Activated CD4-positive, alpha-beta T cell treated with anti-CD3 and anti-CD28 coated beads, Interleukin-2, amount 50 U/mL, for 48 hours (primary cell): ENCODE data around the gene EHD4.

Experiments used
- DNase-seq, 2 experiments: peaks; one replicate each; pipeline ENCODE4 v3.0.0-alpha.2; 2020

EHD4 gene

DNA sequence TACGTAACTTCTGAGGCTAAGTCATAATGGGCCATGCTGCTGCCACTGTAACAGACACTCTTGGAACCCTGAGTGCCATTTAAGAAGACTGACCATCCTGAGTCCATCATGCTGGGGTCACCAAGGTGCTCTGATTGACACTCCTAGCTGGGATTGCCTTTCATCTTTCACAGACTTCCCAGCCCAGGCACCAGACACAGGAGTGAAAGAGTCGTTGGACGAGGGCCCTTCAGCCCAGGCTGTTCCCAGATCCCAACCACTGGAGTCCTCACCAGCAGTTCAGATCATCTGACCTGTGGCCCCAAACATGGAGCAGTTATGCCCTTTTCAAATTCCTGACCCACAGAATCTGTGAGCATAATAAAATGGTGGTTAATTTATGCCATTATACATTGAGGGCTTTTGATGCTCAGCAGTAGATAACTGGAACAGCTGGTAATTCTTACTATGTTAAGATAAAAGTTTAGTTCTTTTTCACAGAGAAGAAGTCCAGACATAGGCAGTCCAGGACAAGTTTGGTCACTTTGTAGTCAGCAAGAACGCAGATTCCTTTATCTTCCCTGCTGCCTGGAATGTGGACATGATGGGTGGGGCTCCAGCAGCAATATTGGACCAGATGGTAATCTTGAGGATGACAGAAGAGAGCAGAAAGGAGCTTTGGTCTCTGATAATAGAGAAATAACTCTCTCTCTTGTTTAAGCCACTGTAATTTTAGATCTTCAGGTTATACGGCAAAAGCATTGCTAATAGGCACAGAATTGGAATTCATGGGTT is 7.3 kb upstream of the EHD4 start:
- no peak for DNase-seq

DNA sequence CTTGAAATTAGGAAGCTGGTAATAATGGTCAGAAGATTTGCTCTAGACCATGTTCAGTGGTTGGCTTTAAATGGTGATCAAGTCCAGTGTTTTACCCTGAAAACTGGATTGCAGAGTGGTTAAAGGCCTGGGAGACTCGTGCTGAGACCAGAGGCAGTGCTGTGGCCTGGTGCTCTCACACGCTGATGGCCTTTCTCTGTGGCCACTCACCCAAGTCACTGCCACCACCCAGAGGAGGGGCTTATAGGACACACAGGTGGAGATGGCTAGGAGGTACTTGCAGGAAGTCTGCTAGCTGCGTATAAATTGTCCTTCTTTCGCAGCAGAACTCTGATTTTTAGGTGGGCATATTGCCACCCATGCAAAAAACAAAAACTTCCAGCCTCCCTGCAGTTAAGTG is 6.2 kb upstream of the EHD4 start:
- DNase-seq = no peak

DNA sequence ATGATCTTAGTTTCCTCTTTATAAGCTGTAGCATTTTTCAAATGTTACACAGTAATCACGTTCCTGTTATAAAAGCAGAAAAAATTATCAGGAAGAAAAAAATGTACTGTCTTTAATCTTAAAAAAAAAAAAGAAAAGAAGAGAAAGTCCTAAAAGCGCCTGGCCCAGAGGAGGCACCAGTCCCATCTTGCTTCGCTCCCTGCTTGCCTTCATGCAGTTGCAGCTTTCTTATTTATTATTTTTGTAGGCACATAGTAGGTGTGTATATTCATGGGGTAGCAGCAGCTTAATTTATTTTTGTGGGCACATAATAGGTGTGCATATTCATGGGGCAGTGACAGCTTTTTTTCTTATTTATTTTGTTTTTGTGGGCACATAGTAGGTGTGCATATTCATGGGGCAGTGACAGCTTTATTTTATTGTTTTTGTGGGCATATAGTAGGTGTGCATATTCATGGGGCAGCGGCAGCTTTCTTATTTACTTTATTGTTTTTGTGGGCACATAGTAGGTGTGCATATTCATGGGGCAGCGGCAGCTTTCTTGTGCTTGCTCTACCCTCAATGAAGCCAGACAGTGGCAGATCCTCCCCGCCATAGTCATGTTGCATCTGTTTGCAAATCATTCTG is 5.5 kb upstream of the EHD4 start:
- no peak for DNase-seq

DNA sequence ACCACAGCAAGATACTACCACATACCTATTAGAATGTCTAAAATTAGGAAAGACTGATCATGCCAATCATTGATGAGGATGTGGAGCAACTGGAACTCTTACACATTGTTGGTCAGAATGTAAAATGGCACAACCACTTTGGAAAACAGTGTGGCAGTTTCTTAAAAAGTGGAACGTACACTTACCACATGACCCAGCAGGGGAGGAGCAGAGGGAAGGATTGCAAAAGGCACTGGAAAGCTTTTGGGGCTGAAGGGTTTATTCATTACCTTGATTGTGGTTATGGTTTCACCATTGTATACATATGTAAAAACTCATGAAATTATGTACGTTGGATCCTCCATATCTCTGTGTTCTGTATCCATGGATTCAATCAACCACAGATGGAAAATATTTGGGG is 3.3 kb upstream of the EHD4 start:
- DNase-seq = no peak

DNA sequence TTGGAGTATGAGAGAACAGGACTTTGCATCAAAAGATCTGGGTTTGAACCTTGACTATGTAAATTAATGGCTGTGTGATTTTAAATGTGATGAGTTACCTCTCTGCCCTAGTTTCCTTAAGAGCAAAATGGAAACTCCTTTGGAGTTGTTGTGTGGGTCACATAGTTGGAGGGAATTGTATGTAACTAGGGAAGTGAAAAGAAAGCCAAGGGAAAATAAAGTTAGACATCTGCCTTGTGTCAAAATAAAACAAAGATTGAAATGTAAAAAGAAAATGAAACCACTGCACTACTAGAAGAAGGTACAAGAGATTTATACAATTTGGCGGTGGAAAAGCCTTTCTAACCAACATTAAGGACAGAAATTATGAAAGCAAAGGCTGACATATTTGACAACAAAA is 1.7 kb upstream of the EHD4 start:
- no peak for DNase-seq

DNA sequence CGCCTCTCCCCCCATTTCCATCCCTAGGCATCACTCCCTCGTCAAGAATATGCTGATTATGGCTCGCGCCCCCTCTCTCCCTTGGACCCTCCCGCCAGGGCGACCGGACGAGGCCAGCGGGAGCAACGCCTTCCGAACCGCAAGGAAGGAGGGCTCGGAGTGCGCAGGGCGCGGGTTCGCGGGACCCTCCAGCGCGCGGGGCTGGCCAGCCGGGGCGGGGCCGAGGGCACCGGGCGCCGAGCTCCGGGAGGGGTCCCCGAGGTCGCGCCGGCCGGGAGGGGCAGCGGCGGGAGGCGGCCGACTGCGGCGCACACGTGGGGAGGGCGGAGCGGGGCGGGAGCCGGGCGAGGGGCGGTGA is 483 bp downstream of the EHD4 start:
- DNase-seq = no peak

DNA sequence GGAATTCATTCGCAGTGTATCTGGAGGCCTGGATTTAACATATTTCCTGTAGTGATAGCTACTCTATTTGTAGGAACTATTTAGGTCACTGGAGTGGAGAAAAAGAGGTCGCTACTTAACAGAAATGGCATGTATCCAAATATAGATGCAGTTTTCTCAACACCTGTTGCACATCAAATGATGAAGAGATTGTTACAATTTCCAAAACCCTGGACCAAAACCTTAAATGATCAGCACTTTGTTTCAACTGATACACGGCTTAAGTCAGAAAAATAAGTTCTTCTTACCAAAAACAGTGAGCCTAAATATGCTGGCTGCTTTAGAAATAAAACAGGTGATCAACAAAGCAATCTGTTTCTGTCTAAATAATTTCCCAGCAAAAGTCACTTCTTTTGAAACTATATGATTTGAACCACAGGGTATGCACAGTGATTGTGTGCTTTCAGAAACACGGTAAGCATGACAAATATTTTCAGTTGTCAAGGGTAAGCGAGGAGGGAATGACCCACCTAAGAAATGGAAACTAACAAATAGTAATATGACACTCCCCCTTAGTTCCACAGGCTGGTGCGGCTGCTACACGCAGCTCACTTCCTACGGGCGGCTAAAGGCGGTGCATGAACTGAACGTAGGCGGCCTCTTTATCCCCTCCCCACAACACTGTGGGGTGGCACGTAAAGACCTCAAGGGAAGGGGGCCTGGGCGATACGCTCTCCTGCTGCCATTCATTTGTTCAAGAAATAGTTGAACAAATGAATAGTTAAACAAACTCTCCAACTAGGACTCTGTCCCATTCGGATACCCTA is 1.1 kb downstream of the EHD4 start:
- DNase-seq = peak; percentile 78 to 84

DNA sequence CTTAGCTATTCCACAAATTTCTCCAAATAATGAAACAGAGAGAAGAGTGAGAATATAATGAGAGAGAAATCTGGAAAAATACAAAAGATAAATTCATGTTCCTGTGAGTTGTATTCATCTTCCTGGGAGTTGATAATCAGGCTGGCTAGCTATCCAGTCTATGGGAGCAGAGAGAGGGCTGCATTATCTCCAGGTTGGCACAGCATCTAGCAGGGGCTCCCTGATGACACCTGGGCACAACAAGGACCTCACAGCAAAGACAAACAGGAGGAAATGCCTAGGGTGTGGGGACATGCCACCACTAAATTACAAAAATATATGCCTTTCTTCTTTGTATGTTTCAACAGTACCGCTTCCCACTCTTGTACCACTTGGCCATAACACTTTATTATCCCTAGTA is 1.9 kb downstream of the EHD4 start:
- DNase-seq = no peak

DNA sequence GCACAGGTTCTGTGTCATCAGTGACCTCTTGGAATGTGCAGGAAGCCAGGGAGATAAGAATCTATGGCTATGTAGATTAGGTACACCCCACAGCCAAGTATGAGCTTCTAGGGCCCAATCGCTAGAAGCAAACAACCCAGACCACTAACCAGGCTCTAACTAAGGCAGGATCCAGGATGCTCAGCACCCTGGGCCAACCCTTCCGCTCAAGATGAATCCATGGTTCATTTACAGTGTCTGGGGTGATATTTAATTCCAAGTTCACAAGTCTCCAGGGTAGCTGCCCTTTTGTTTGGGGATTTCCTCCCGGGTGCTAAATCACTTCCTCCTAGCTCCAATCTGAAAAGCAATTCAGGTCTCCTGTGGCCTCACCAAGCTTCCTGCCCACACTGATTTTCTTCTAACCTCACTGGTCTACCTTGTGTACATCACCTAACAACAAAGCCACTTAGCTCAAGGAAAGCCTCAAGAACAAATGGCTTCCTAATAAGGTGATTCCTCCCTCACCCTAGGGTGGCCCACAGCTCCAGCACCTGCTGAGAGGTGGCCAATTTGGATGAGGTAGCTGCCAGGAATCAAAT is 2.4 kb downstream of the EHD4 start:
- peak; percentile 25 to 30 for DNase-seq

DNA sequence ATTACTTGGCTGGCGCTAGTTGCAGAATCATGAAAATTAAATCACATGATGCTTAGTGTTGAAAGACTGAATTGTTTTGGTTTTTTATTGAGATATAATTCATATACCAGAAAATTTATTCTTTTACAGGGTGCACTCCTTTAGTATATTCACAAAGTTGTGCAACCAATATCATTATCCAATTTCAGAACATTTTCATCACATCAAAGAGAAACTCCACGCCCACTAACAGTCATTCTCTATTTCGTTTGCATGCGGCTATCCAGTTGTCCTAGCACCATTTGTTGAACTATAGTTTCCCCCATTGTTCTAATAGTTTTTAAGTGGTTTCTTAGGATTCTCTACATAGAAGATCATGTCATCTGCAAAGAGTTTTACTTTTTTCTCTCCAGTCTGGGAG is 3.7 kb downstream of the EHD4 start:
- no peak for DNase-seq

DNA sequence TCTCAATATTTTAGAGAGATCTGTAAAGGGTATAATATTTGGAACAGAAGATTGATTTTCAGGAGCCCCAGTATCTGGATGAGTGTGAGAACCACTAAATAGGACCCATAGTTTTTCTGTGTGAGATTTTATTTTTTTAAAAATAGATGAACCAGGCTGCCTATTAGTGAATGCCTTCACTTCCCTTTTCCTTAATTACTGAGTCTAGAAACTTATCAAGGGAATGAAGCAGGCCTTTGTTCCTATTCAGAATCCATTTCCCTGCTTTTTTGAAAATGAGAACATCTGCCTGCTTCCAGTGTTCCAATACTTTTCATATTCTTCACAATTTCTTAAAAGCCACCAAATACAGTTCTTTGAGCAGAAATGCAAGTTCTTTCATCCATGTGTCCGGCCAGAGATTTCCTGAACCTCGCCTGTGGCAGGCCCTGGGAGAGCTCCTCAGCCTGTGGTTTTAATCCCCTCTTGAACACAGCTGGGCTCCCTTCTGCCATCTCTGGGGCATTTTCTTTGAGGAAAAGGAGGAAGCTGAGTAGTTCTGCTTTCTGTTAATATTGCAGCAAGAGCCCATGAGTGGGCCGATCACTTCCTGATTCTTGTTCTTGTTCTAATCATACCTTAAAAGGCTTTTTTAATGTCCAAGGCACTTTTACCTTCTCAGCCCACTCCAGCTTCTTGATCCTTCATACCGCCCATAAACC is 4.7 kb downstream of the EHD4 start:
- DNase-seq = no peak

DNA sequence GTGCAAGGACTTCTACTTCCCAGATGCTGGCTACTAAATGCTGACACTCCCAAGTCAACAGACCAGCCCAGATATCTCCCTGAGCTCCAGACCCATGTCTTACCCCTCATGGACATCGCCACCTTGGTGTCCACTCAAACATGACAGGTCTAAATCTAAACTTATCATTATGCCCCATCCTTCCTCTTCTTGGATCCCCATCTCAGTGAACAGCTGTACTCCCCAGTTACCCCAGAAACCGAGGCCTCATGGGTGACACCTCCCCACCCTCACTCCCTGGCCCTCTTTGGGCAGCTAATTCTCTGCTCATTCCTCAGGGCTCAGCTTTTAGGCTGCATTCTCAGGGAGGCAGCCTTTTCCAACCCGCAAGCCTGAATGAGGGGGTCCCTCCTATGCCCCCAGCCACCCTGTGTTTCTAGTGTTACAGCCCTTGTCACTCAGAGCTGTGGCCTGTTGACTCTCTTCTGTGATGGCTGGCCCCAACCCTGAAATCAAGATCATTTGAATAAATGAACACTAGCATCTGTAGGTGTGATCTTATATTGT is 5.4 kb downstream of the EHD4 start:
- DNase-seq = no peak

DNA sequence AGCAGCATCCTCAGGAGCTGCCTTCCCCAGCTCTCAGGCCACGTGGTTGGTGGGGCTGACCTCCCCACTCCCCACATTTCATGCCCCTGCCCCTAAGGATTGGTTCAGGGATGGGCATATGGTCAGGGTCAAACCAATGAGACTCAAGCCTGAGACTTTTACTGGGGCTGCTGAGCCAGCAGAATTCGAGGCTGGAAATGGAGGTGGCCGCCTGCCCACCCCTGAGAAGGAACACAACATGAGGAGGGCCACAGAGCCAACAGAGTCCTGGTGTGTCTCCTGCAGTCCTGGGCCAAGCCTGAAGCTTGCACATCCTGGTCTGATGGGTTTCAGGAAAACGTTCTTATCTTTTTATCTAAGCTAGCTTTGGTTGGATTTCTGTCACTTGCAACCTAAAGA is 5.9 kb downstream of the EHD4 start:
- DNase-seq = no peak

DNA sequence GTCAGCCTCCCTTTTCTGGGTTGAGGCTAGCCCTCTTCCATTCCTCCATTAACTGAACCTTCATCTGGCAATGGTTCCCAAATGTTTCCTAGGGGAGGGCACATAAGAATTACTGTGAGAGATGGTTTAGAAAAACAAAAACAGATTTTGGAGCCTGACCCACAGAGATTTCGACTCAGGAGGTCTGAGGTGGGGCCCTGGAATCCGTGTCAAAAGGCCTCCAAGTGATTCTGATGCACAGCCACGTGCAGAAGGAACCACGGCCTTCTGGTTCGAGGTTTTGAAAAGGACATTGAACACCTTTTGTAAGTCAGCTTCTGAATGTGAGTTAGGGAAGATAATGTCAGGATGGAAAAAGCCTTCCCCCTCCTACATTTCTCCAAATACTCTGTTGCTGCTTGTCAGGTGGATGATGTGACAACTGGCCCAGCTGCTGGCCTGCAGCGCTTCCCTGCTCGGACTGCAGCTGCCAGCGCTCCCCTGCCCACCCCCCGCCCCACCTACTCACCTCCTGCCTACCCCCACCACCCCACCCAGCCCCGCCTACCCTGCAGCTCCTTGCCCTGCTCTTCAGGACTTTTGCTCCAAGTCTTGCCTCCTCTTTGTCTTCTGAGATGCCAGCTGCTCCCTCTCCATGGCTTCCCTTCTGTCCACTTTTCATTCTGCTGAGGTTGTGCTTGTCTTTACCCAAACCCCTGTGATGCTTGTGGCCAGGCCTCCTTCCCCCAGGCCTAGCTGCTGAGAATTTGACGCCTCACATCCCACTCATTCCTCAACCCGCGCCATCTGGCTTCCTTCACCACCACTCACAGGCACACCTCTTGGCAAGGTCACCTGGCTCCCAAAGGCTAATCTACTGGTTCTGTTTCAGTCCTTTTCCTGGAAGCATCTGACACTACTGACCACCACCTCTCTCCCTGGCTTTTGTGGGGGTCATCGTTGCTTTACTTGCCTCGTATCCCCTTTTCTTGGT is 6.6 kb downstream of the EHD4 start:
- DNase-seq = no peak

DNA sequence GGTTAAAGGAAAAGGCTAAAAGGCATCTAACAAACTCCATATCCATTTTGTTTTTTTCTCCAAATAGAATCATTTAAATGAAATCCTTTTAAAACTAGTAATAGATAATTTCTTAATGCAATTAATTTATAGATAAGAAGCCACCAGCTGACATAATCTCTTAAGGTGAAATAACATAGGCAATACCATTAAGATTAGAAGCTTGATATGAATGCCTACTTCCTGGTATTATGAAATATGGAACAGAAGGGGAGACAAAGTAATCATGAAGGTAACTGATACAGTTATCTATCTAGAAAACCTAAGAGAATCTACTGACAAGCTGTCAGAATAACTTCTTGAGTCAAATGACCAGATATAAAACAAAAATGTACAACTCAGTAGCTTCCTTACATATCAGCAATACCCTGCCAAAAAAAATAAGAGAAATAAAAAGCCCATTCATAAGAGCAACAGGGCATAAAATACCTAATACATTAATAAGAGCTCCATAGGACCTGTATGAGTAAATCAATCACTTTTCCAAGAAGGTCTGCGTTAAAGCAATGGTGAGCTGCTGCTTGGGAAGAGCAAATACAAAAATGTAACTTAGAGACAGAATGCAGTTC is 10.7 kb downstream of the EHD4 start:
- no peak for DNase-seq

DNA sequence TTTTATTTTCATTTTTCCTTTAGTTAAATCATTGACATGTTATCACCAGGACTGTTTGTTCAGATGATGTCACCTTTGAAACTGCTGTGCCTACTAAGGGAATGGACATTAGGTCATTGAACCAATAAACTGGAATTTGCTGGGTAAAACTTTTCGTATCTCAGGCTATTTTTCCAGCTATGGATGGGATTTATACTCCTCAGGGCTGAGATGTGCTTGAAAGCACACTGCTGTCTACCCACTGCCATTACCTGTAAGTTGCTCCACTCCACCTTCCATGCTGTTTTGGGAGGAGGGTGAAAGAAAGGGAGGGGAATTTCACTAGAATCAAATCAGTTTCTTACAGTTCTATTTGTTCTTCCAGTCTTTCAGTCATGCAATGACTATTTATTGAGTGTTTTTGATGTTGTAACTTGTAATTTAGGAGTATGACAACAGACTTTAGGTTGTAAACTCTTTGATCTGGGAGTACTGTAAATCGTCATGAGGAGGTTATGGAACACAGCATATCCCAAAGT is 11.3 kb downstream of the EHD4 start:
- DNase-seq = no peak

DNA sequence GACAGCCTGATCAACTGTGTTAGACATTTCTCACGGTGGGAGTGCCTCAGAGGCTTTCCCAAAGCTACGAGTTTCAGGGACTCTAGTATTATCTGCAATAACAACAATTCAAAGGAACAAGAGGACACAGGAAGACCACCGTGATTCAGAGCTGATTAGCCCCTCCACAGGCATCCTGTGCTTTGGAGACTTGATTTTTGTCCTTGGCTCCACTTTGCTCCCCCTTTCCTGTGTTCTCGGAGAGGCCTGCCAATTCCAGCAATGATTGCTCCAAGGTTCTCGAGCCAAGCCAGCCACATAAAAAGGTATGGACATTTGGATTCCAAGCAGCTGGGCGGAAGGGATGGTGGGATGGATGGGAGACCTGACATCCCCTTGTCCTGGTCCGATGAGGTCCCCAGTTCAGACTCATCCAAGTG is 14.3 kb downstream of the EHD4 start:
- no peak for DNase-seq

DNA sequence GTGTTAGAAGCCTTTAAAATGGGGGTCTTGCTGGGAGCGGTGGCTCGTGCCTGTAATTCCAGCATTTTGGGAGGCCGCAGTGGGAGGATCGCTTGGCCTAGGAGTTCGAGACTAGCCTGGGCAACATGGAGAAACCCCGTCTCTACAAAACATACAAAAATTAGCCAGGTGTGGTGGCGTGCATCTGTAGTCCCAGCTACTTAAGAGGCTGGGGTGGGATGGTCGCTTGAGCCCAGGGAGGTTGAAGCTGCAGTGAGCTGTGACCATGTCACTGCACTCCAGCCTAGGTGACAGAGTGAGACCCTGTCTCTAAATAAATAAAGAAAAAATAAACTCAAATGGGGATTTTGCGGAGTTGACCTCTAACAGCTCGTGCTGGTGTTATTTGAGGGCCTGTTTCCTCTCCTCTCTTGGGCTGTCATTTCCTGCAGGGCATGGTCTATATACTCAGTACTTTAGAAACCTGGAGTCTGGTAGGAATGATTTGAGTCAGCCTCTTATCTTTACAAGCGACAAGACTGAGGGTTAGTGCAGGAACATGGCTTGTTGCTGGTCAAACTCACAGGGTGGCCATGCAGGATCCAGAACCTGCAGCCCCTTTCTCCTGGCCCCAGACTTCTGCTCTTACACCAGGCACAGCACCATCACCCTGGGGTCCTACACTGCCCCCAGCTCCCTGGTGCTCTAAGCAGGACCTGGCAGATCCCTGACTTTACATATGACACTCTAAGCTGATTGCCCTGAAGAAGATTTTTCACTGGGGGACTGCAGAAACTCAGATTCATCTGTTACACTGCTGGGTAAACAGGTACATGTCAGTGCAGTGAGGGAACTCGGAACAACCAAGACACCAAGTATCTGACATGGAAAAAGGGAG is 15.1 kb downstream of the EHD4 start:
- no peak for DNase-seq

DNA sequence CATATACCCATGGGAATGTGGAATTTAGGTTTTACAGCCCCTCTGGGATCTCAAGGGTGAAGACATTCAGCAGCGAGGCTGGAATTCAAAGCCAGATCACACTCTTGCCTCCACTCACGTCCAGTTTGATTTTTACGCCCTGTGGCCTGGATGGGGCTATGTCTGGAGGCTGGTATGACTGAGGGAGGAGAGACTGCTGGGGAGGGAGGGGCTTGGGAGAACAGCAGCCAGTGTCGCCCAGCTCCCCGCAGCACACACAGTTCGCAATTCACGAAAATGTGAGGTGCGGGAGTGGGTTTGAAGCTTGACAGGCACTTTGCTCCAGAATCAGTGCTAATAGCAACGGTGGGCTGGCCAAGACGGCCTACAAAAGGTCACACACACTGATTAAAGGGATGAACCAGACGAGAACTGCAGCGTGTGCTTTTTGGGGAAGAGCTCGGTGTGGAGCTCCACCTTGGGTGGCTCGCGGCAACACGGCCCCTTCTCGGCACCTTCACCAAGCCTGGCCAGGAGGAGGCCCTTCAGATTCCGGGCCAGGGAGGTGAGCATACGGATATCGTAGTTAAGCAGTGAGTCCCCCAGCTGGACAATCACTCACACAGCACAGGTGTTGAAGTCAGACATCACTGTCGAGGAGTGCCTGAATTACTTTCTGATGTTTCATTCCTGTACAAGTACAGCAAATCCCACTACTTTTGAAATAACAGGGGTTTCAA is 16.4 kb downstream of the EHD4 start:
- no peak for DNase-seq
